Activated CD4-positive, alpha-beta T cell treated with anti-CD3 and anti-CD28 coated beads for 1 hour (primary cell): ENCODE measurements around the gene PGA3.

Experiments used
- DNase-seq: peaks from one replicate; pipeline ENCODE4 v3.0.0-alpha.2; 2020

PGA3 gene

GRCh38 chr11:61254403-61255025, 51.2 kb downstream of the PGA3 start:
- peak; percentile 28 for DNase-seq

GRCh38 chr11:61256710-61257482, 53.6 kb downstream of the PGA3 start:
- DNase-seq: no peak

GRCh38 chr11:61258546-61258945, 55.2 kb downstream of the PGA3 start:
- DNase-seq: no peak

- DNase-seq: no peak
These were observed 56.0 kb downstream of the PGA3 start for GRCh38 chr11:61259363-61259762.
